ENCODE measurements around the gene SGMS1.

The SGMS1 gene

GRCh38 chr10:50629495-50630122, 5.9 kb upstream of the SGMS1 start:
- no peak overlapping the region for H3K4me3 ChIP-seq (ENCODE audit: low read length)
- no peak for DNase-seq (ENCODE audit: low read depth)
- no peak for TF ChIP-seq CTCF (conservative IDR thresholded peaks at IDR 0.05; ENCODE audit: low read length)

GRCh38 chr10:50627896-50628295, 4.1 kb upstream of the SGMS1 start:
- no peak for DNase-seq (ENCODE audit: low read depth)
- H3K4me3 ChIP-seq (ENCODE audit: low read length): no peak overlapping the region
- no peak for TF ChIP-seq CTCF (conservative IDR thresholded peaks at IDR 0.05; ENCODE audit: low read length)

GRCh38 chr10:50627443-50627842, 3.7 kb upstream of the SGMS1 start:
- no peak overlapping the region for H3K4me3 ChIP-seq (ENCODE audit: low read length)
- no peak for DNase-seq (ENCODE audit: low read depth)
- no peak for TF ChIP-seq CTCF (conservative IDR thresholded peaks at IDR 0.05; ENCODE audit: low read length)

GRCh38 chr10:50625649-50626132, 1.9 kb upstream of the SGMS1 start:
- peak overlapping the region; percentile 88 for H3K4me3 ChIP-seq (ENCODE audit: low read length)
- no peak for DNase-seq (ENCODE audit: low read depth)
- TF ChIP-seq CTCF (conservative IDR thresholded peaks at IDR 0.05; ENCODE audit: low read length): no peak

- peak; percentile 70 for TF ChIP-seq CTCF (conservative IDR thresholded peaks at IDR 0.05; ENCODE audit: low read length)
- H3K4me3 ChIP-seq (ENCODE audit: low read length): peak overlapping the region; percentile 88
- peak; percentile 68 for DNase-seq (ENCODE audit: low read depth)
These were observed 1.2 kb upstream of the SGMS1 start for GRCh38 chr10:50624866-50625501.

GRCh38 chr10:50624413-50624865, 683 bp upstream of the SGMS1 start:
- peak; percentile 96 for DNase-seq (ENCODE audit: low read depth)
- peak overlapping the region; percentile 88 for H3K4me3 ChIP-seq (ENCODE audit: low read length)
- TF ChIP-seq CTCF (conservative IDR thresholded peaks at IDR 0.05; ENCODE audit: low read length): no peak
